H1 (cell line): ENCODE results near the gene NRM. TPM values are rescaled to one million over a fixed set of nuclear protein-coding genes. Genes with fewer than 3 reads are reported as not detected.

ENCODE experiments used
- SIX5 ChIP-seq: IDR thresholded peaks from 2 replicates; pipeline ENCODE4 v1.6.1; 2011; ENCODE audit warnings: mild to moderate bottlenecking, low read depth, low read length
- polyA plus RNA-seq, 7 experiments: library from polyadenylated mRNA; depleted of rRNA in 3 of 7; stranded (reverse) in 5 of 7; unstranded in 2 of 7; fragments of >200 nt in 5 of 7; fragments of 200-250 nt in 2 of 7; gene quantifications; 1 replicate in 5 of 7; 2 replicates in 1 of 7; 4 replicates in 1 of 7; pipeline versions ENCODE4 v1.2.1 to v1.2.3, GENCODE V29; 2011 to 2013; ENCODE audit warnings: missing spikeins in 2 of 7, mixed read lengths in 2 of 7
- total RNA-seq: library from RNA; stranded (reverse); fragmentation: NEBNext Ultra II Directional; extraction: Animal tissue kit (Norgen Biotek cat#: 25700); gene quantifications from 2 replicates; pipeline ENCODE4 v1.2.1, GENCODE V29; 2021

NRM gene
- total and polyA plus RNA-seq, 2 of the 8 experiments (the other 6 are each of a cell fraction or from before 2014, with no cell fraction given), result 27.3 to 50.4 TPM

GRCh38 chr6:30719791-30720737 lies 29.3 kb upstream of the NRM start, which contains the start of gene TUBB (continued):
- TF ChIP-seq SIX5, result peak; percentile 57
